GM10266 (cell line): ENCODE measurements around the gene SPC24.
"Not testable (repeated sequence)": the region's sequence is repeated elsewhere in the genome, so short reads cannot be mapped to it uniquely, and the experiment has no call there.

Source experiments
- DNase-seq: peaks from one replicate; pipeline ENCODE4 v3.0.0; 2012; ENCODE audit errors: extremely low spot score
- TF ChIP-seq, protein P1 (sequence below): IDR thresholded peaks from 2 replicates; pipeline ENCODE4 v1.5.1; 2012; ENCODE audit warnings: mild to moderate bottlenecking, low read depth; ENCODE audit not compliant: control insufficient read depth, insufficient read depth; ENCODE audit errors: missing control alignments

The SPC24 gene

DNA sequence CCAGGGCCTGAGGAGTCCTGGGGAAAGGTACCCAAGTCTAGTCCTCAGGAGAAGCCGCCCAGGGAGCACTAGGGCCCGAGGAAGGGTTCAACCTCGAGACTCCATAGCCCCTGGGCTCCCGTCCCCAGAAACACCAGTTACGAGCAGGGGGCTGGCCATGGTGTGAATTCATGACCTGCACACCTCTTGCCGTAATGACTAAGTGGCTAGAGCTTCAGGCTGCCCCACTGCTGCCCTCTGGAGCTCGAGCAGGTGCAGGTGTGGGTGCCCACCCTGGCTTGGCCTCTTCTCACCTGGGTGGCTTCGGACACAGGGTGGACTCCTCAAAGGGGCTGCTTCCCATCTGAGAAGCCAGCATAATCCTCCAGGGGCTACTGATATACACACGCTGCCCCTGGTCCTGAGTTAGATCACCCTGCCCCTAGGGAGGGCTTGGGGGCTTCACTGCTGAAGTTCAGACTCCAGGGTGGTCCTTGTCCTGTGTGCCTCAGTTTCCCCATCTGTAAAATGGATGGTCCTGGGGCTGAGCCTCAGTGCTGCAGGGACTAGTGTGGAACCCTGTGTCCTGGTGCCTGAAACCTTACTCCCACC, 13.6 kb downstream of the SPC24 start:
- TF ChIP-seq, protein P1, sequence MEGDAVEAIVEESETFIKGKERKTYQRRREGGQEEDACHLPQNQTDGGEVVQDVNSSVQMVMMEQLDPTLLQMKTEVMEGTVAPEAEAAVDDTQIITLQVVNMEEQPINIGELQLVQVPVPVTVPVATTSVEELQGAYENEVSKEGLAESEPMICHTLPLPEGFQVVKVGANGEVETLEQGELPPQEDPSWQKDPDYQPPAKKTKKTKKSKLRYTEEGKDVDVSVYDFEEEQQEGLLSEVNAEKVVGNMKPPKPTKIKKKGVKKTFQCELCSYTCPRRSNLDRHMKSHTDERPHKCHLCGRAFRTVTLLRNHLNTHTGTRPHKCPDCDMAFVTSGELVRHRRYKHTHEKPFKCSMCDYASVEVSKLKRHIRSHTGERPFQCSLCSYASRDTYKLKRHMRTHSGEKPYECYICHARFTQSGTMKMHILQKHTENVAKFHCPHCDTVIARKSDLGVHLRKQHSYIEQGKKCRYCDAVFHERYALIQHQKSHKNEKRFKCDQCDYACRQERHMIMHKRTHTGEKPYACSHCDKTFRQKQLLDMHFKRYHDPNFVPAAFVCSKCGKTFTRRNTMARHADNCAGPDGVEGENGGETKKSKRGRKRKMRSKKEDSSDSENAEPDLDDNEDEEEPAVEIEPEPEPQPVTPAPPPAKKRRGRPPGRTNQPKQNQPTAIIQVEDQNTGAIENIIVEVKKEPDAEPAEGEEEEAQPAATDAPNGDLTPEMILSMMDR: no peak
- no peak for DNase-seq

DNA sequence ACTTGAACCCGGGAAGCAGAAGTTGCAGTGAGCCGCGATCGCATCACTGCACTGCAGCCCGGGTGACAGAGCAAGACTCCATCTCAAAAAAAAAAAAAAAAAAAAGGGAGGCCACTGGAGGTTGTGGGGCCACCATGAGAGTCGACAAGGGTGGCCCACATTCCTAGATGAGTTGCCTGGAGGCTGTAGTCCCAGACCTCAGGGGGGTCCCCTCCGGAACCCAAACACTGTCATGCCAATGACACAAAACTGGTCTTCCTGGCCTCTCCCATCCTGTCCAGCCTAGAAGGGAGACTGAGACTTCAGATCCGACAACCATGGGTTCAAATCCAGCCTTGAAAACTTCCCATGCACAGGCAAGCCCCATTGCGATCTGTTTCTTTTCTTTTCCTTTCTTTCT, 14.7 kb downstream of the SPC24 start:
- TF ChIP-seq, protein P1: no peak
- DNase-seq: no peak

DNA sequence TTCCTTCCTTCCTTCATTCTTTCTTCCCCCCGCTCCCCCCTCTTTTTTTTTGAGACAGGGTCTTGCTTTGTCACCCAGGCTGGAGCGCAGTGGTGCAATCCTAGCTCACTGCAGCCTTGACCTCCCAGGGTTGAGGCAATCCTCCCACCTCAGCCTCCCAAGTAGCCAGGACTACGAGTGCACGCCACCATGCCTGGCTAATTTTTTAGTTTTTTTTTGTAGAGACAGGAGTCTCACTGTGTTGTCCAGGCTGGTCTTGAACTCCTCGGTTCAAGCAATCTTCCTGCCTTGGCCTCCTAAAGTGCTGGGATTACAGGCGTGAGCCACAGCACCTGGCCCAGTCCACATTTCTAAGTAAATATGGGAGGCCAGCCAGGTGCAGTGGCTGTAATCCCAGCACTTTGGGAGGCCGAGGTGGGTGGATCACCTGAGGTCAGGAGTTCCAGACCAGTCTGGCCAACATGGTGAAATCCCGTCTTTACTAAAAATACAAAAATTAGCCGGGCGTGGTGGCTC, 15.5 kb downstream of the SPC24 start:
- DNase-seq: not testable (repeated sequence)

DNA sequence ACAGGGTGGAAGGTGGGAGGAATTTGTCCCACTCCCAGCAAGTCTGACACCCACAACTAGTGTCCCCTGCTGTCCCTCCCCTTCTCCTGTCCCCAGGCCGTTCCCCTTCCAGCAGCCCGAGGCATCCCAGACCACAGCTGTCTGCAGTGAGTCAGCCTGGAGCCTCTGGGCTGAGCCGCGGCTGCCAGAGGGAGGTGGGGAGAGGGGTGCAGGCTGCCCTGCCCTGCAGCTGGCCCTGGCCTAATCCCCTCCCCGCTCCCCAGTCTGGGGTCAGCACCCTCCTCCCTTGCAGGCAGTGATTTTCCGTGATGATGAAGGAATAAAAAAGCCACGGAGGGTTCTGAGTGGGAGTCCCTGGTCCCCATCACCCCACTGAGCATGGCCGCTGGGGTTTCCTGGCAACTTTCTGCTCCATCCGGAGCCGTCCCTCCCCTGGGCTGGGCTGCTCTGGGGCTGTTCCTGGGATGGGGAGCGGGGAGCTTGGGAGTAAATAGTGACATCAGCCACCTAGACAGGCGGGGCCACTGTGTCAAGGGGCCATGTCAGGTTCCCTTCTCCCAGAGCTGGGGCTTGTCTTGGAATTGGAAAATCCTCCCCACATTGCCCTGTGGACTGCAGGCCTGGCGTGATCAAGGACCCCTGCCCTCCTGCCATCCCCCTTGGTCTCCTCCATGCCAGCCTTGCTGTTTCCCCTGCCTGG, 16.8 kb downstream of the SPC24 start:
- TF ChIP-seq, protein P1: no peak
- DNase-seq: no peak

DNA sequence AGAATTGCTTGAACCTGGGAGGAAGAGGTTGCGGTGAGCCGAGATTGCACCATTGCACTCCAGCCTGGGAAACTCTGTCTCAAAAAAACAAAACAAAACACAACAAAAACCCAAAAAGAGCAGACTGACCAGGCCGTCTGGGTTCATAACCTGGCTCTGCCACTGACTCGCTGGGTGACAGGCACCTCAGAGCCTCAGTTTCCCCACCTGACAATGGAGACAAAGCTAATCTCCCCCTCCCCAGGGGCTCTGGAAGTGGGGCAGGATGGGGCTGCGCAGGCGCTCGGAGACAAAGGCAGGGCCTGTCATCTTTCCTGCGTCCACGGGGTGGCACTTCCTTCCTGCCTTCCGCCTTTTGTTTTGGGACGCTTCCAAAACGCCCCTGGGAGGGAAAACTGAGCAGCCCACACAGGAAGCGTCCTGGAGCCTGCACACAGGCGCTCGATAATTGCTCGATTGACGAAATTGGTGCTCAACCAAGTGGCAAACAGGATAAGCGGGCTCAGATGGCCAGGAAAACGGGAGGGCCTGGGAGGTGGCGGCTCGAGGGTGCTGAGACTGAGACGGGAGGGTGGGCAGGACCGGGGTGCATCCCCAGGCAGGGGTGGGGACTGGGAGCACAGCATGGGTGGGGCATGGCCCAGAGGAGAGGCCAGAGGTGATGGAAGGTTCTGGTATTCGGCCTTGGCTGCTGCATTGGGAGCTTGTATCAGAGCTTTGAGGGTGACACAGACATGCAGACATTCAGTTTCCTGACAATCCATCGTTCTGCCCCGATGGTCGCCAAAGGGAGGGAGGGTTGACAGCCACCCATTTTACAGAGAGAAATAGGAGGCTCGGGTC, 17.8 kb downstream of the SPC24 start:
- peak; percentile 74 for DNase-seq
- TF ChIP-seq, protein P1: peak; percentile 68

DNA sequence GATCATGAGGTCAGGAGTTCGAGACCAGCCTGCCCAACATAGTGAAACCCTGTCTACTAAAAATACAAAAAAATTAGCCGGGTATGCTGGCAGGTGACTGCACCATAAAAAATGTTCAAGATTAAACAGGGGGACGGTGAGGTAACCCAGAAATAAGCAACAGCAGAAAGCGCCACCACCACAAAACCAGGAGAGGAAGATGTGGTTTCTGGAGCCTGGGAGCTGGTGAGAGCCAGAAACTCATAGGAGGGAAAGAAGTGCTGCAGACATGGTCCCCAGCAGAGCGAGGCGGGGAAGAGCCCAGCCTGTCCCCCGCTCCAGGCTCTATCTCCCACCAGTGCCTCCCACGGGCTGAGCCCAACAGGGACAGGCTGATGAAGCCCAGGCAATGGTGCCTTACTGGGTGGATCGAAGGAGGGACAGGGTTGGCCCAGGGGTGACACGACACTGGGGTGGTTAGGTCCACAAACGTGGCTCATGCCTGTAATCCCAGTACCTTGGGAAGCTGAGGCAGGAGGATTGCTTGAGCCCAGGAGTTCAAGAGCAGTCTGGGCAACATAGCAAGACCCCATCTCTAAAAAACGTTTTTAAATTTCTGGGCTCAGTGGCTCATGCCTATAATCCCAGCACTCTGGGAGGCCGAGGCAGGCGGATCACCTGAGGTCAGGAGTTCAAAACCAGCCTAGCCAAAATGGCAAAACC, 19.0 kb downstream of the SPC24 start:
- TF ChIP-seq, protein P1: no peak
- no peak for DNase-seq

DNA sequence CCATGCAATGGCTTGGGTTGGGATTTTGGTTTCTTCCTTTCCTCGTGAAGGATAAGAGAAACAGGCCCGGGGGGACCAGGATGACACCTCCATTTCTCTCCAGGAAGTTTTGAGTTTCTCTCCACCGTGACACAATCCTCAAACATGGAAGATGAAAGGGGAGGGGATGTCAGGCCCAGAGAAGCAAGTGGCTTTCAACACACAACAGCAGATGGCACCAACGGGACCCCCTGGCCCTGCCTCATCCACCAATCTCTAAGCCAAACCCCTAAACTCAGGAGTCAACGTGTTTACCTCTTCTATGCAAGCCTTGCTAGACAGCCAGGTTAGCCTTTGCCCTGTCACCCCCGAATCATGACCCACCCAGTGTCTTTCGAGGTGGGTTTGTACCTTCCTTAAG, 24.1 kb downstream of the SPC24 start:
- DNase-seq: no peak
- TF ChIP-seq, protein P1: no peak
